LNCaP clone FGC (cell line): ENCODE measurements around the gene LAGE3.
A peak's percentile ranks its signal among the peaks of the same experiment; 100 is the strongest.

ENCODE experiments used
- DNase-seq: peaks from one replicate; pipeline ENCODE4 v3.0.0-alpha.2; 2011; ENCODE audit warnings: low read depth
- H3K4me3 ChIP-seq: 2 replicates; pipeline ENCODE4 v1.5.1; 2011; ENCODE audit warnings: mild to moderate bottlenecking, low read depth, low read length, control low read depth
- TF ChIP-seq, protein P1 (sequence below): IDR thresholded peaks from 2 replicates; pipeline ENCODE4 v1.5.1; 2012; ENCODE audit warnings: mild to moderate bottlenecking; ENCODE audit not compliant: control insufficient read depth, insufficient read depth; ENCODE audit errors: extremely low read depth

Gene LAGE3

DNA sequence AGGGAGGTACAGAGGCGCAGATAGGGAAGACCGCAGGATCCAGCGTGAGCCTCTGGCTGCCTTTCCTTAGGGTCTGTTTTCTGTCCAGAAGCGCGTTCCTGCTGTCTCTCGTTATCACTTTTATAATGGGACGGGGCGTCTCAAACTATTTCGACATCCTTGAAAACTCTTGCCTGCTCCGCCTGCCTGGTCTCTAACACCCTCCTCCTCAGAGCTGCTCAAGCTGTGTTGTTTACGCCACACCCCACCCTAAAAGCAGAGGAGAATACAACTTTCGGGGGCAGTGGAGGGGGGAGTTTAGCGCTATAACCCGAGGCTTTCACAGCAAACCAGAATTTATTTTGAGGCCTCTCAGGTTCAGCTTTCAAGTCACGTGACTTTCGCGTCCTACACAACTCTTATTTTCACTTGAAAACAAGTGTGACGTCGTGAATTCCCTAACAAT lies 37.6 kb upstream of the LAGE3 start:
- DNase-seq, result no peak
- peak overlapping the region; percentile 56 for H3K4me3 ChIP-seq
- TF ChIP-seq, protein P1, sequence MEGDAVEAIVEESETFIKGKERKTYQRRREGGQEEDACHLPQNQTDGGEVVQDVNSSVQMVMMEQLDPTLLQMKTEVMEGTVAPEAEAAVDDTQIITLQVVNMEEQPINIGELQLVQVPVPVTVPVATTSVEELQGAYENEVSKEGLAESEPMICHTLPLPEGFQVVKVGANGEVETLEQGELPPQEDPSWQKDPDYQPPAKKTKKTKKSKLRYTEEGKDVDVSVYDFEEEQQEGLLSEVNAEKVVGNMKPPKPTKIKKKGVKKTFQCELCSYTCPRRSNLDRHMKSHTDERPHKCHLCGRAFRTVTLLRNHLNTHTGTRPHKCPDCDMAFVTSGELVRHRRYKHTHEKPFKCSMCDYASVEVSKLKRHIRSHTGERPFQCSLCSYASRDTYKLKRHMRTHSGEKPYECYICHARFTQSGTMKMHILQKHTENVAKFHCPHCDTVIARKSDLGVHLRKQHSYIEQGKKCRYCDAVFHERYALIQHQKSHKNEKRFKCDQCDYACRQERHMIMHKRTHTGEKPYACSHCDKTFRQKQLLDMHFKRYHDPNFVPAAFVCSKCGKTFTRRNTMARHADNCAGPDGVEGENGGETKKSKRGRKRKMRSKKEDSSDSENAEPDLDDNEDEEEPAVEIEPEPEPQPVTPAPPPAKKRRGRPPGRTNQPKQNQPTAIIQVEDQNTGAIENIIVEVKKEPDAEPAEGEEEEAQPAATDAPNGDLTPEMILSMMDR, result no peak

DNA sequence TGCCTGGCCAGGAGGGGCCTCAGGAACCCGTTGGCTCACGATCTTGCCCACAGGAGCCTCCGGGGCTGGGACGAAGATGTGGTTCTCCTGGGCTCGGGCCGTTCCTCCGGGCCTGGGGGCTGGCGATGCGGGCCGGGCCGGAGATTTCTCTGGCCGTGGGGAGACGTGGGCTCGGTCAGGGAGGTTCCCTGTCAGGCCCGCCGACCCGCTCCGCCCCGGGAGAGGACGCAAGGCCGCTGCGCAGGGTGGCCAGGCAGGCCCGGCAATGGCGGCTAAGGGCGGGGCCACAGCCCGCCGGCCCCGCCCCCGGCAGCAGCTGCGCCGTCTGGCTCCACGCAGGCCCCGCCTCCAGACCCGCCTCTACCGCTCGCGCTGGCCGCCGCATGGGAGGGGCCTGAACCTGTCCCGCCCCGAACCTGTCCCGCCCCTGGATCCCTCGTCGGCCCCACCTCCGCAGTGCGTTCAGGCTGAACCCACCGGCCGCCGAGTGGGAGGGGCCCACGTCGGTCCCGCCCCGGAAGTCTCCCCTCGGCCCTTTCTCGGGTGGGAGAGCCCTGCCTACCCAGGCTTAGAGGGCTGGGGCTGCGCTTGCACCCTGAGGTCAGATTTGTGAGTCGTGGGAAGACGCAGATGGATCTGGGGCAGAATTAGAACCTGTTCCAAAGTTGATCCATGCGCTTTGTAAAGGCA lies 37.0 kb upstream of the LAGE3 start, which contains the start of gene FAM3A:
Gene FAM3A (minus strand): TSS at position 267 of the 690 bp plus-strand sequence. CDS start 460 bp downstream, outside the sequence.
- DNase-seq, result no peak
- H3K4me3 ChIP-seq, result peak within 1 kb of the TSS; percentile 69
- TF ChIP-seq, protein P1, result no peak

DNA sequence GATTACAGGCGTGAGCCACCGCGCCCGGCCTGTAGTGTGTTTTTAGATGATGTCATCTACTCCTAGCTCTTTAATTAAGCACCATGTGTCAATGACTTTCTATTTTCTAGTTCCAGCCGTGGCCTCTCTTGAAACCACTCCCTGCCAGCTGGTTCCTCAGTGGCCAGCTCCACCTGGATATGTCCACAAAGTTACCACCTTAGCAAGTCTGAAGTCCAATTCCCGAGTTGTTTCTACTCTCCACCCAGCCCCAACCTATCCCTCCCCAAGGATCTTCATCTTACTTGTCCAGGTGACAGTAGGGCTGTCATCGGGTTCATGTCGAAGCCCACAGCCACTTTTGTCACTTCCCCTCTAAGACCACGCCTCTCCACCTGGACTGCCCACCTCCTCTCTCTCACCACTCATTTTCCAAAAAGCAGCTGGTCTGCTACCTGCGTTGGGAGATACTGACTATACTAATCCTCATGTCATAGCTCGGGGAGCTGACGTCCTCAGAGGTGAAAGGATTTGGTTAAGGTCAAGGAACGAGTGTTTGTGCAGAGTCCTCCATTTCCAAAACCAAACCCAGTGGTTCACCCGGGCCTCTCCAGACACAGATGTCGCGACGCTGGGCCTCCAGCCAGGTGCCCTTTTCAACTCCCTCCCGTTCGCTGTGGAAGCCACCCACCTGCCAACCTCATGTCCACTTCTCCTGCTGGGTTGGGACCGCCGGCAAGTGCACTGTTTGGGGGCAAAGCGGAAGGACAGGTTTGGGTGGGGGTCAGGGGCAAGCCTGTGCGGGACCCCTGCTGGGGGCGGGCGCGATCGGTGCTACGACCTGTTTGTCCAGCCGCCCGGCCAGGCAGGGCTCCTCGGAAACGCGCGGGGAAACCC lies 36.2 kb upstream of the LAGE3 start:
- no peak for DNase-seq
- TF ChIP-seq, protein P1, result no peak
- peak overlapping the region; percentile 69 for H3K4me3 ChIP-seq

DNA sequence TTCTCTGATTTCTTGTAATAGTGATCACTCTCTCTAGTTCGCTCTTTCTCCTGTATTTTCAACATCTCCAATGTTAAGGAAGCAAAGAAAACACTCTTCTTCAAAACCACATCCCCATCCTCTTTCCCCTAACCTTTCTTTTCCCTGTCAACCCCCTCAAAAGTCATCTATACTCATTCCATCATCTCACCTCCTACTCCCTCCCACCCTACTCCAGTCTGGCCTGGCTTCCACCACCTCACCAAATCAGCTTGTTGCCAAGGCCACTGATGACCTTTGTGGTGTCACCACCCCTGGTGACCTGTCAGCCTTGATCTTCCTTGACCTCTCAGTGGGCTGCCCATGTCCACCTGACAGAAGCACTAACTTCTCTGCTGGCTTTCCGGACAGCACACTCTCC lies 34.6 kb upstream of the LAGE3 start:
- H3K4me3 ChIP-seq, result no peak overlapping the region
- DNase-seq, result no peak
- TF ChIP-seq, protein P1, result no peak

DNA sequence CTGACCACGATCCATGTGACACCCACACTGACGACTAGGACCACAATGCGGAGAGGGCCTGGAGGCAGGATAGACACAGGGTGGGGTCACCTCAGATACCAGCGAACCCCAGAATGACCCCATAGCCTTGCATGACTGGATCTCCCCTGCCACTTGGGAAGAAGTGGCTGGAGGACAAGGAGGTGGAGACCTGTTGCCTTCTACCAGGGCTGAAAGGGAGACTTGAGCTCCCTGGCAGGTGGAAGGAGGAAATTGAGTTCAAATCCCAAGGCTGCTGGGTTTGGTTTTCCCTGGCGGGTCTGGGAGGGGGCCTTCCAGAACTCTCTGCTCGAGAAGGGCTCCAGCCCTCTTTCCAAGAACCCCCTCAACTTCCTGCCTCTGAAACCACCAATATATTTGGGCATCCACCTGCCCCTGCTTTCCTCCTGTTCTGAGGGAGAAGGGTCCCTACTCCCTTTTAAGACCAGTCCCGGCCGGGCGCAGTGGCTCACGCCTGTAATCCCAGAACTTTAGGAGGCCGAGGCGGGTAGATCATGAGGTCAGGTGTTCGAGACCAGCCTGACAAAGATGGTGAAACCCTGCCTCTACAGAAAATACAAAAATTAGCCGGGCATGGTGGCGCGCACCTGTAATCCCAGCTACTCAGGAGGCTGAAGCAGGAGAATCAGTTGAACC lies 33.9 kb upstream of the LAGE3 start:
- TF ChIP-seq, protein P1, result no peak
- no peak for DNase-seq
- no peak overlapping the region for H3K4me3 ChIP-seq

DNA sequence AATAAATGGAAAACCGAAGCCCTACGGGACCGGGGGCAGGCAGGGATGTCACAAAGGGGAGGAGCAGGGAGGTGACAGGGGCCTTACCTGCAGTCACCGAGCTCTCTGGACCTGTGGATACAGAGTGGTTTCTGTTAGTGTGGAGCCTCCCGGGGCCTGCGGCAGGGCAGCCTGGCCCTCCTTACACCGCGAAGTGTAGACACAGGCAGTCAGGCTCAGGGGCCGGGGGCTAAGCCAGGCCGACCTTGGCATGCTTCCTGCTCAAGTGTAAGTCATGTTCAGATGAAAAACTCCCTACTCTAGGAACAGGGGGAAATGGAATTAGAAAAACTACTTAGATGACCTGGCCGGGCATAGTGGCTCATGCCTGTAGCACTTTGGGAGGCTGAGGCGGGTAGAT lies 32.7 kb upstream of the LAGE3 start:
- DNase-seq, result no peak
- TF ChIP-seq, protein P1, result no peak
- no peak overlapping the region for H3K4me3 ChIP-seq
